GM23248 (cell line): Measurements from ENCODE around the gene TMEM131. TPM values are rescaled to one million over a fixed set of nuclear protein-coding genes. Genes with fewer than 3 reads are reported as not detected.

Experiments
- DNase-seq: peaks from one replicate; pipeline ENCODE4 v3.0.0-alpha.2; 2015
- H2AFZ ChIP-seq: fragments of 200-600 bp; sonication (generic); 2 replicates; pipeline ENCODE4 v1.6.1; 2016; ENCODE audit warnings: antibody characterized with exemption
- H3F3A ChIP-seq: fragments of 200-600 bp; sonication (generic); 2 replicates; pipeline ENCODE4 v1.6.1; 2016; ENCODE audit warnings: mild to moderate bottlenecking, antibody characterized with exemption, mixed run types; ENCODE audit not compliant: insufficient read depth
- H3K27ac ChIP-seq: fragments of 200-600 bp; sonication (generic); 2 replicates; pipeline ENCODE4 v1.5.1; 2016; ENCODE audit warnings: mild to moderate bottlenecking
- H3K27me3 ChIP-seq: fragments of 200-600 bp; sonication (generic); replicated peaks from 2 replicates; pipeline ENCODE4 v1.6.1; 2016; ENCODE audit warnings: mild to moderate bottlenecking; ENCODE audit not compliant: insufficient read depth
- H3K36me3 ChIP-seq: fragments of 200-600 bp; sonication (generic); 2 replicates; pipeline ENCODE4 v1.6.1; 2016; ENCODE audit warnings: low read depth, mild to moderate bottlenecking
- H3K4me1 ChIP-seq: fragments of 200-600 bp; sonication (generic); 2 replicates; pipeline ENCODE4 v1.6.1; 2016; ENCODE audit warnings: mild to moderate bottlenecking; ENCODE audit not compliant: insufficient read depth
- H3K4me2 ChIP-seq: fragments of 200-600 bp; sonication (generic); one replicate; pipeline ENCODE4 v1.6.1; 2016; ENCODE audit warnings: mild to moderate bottlenecking; ENCODE audit not compliant: unreplicated experiment
- H3K4me3 ChIP-seq: fragments of 200-600 bp; sonication (generic); 2 replicates; pipeline ENCODE4 v1.5.1; 2016; ENCODE audit warnings: mild to moderate bottlenecking
- H3K79me2 ChIP-seq: fragments of 200-600 bp; sonication (generic); 2 replicates; pipeline ENCODE4 v1.6.1; 2016; ENCODE audit warnings: mild to moderate bottlenecking; ENCODE audit not compliant: insufficient read depth
- H3K9ac ChIP-seq: fragments of 200-600 bp; sonication (generic); 2 replicates; pipeline ENCODE4 v1.6.1; 2016; ENCODE audit warnings: mild to moderate bottlenecking
- H3K9me2 ChIP-seq: fragments of 200-600 bp; sonication (generic); 2 replicates; pipeline ENCODE4 v1.6.1; 2016; ENCODE audit warnings: mixed run types, mild to moderate bottlenecking, moderate library complexity; ENCODE audit not compliant: insufficient read depth
- H3K9me3 ChIP-seq: fragments of 200-600 bp; sonication (generic); one replicate; pipeline ENCODE4 v1.6.1; 2017; ENCODE audit warnings: low read depth
- H4K20me1 ChIP-seq: fragments of 200-600 bp; sonication (generic); 2 replicates; pipeline ENCODE4 v1.6.0; 2016; ENCODE audit not compliant: insufficient read depth
- EZH2 ChIP-seq: fragments of 200-600 bp; sonication (generic); IDR thresholded peaks from 2 replicates; pipeline ENCODE4 v1.6.1; 2018; ENCODE audit warnings: antibody characterized with exemption, mild to moderate bottlenecking; ENCODE audit not compliant: insufficient read depth, poor library complexity, severe bottlenecking
- EZH2phosphoT487 ChIP-seq: fragments of 200-600 bp; sonication (generic); IDR thresholded peaks from 2 replicates; pipeline ENCODE4 v1.6.1; 2018; ENCODE audit warnings: antibody characterized with exemption, moderate library complexity, mild to moderate bottlenecking, low read depth; ENCODE audit not compliant: insufficient read depth
- WGBS, 2 experiments: methylation state at CpG; one replicate each; pipeline ENCODE4 v1.1.6; 2015 to 2017; ENCODE audit warnings: low lambda C conversion rate in 2 of 2, low coverage in 1 of 2; ENCODE audit errors: missing lambda C conversion rate in 2 of 2; 5-methylcytosine and 5-hydroxymethylcytosine counted together
- in situ Hi-C: fragments of 300-500 bp; cut with MboI; formaldehyde crosslinking; loops from 2 replicates; pipeline ENCODE4 v1.15.0; 2020
- polyA plus RNA-seq: library from polyadenylated mRNA; unstranded; fragments of >200 nt; fragmentation: Nextera tagmentation; extraction: Ambion mirVana; gene quantifications from 2 replicates; pipeline ENCODE4 v1.2.1, GENCODE V29; 2016
- total RNA-seq: library from RNA; depleted of rRNA; stranded (reverse); fragments of >200 nt; shearing (Covaris generic); gene quantifications from 2 replicates; pipeline ENCODE4 v1.2.3, GENCODE V29; 2014

TMEM131 gene
- total and polyA plus RNA-seq, 2 experiments from 2014 or later, result 15.7 to 16.4 TPM

GRCh38 chr2:98040331-98040939 is 44.7 kb upstream of the TMEM131 start:
- no peaks in the 10 kb centered on the region for H3K9me2 ChIP-seq
- no peaks in the 10 kb centered on the region for H3K36me3 ChIP-seq
- no peak overlapping the region for H3K27ac ChIP-seq
- no peak for DNase-seq
- H3K4me2 ChIP-seq, result no peak overlapping the region
- H3F3A ChIP-seq, result no peaks in the 10 kb centered on the region
- H3K4me1 ChIP-seq, result no peaks in the 10 kb centered on the region
- H3K4me3 ChIP-seq, result no peak overlapping the region
- H3K79me2 ChIP-seq, result no peaks in the 10 kb centered on the region
- TF ChIP-seq EZH2, result no peak
- TF ChIP-seq EZH2phosphoT487, result no peak
- no peak overlapping the region for H2AFZ ChIP-seq
- in situ Hi-C loops, result no loop called here
- peaks cover 4% of the 10 kb centered on the region for H3K27me3 ChIP-seq
- H4K20me1 ChIP-seq, result no peaks in the 10 kb centered on the region
- H3K9ac ChIP-seq, result no peak overlapping the region
- H3K9me3 ChIP-seq, result no peaks in the 10 kb centered on the region
- 45 to 53% methylated on average over 8 of the region's 8 CpGs for WGBS, 2 experiments

GRCh38 chr2:98039085-98039756 is 43.5 kb upstream of the TMEM131 start:
- Histone ChIP-seq H3K36me3 (no peaks in the 10 kb centered on the region), H3K9me3 (no peaks in the 10 kb centered on the region), H3K79me2 (no peaks in the 10 kb centered on the region), H2AFZ (no peak overlapping the region), H3K9ac (no peak overlapping the region), H3K27ac (no peak overlapping the region), H3K4me2 (no peak overlapping the region), H4K20me1 (no peaks in the 10 kb centered on the region), H3K4me3 (no peak overlapping the region), H3K27me3 (peaks cover 8% of the 10 kb centered on the region), H3K9me2 (no peaks in the 10 kb centered on the region), H3F3A (no peaks in the 10 kb centered on the region), H3K4me1 (no peaks in the 10 kb centered on the region)
- in situ Hi-C loops, result no loop called here
- DNase-seq, result no peak
- 74 to 80% methylated on average over 12 of the region's 12 CpGs for WGBS, 2 experiments
- TF ChIP-seq EZH2, result no peak
- TF ChIP-seq EZH2phosphoT487, result no peak

GRCh38 chr2:98037666-98038336 is 42.1 kb upstream of the TMEM131 start:
- WGBS, 2 experiments, result 79 to 83% methylated on average over 2 of the region's 2 CpGs
- DNase-seq, result no peak
- TF ChIP-seq EZH2phosphoT487, result no peak
- no peak for TF ChIP-seq EZH2
- Histone ChIP-seq H3K36me3 (no peaks in the 10 kb centered on the region), H3K4me3 (no peak overlapping the region), H3K27ac (no peak overlapping the region), H3K9ac (no peak overlapping the region), H3K9me3 (no peaks in the 10 kb centered on the region), H3K9me2 (no peaks in the 10 kb centered on the region), H3K27me3 (peaks cover 9% of the 10 kb centered on the region), H4K20me1 (no peaks in the 10 kb centered on the region), H2AFZ (no peak overlapping the region), H3F3A (no peaks in the 10 kb centered on the region), H3K4me2 (no peak overlapping the region), H3K4me1 (no peaks in the 10 kb centered on the region), H3K79me2 (no peaks in the 10 kb centered on the region)
- in situ Hi-C loops, result no loop called here

- H3K9ac ChIP-seq, result no peak overlapping the region
- no peak overlapping the region for H3K27ac ChIP-seq
- H3K9me2 ChIP-seq, result no peaks in the 10 kb centered on the region
- in situ Hi-C loops, result no loop called here
- H3K4me2 ChIP-seq, result no peak overlapping the region
- DNase-seq, result no peak
- H3K9me3 ChIP-seq, result no peaks in the 10 kb centered on the region
- 3 to 4% methylated on average over 2 of the region's 2 CpGs for WGBS, 2 experiments
- H3K4me1 ChIP-seq, result no peaks in the 10 kb centered on the region
- H2AFZ ChIP-seq, result no peak overlapping the region
- no peaks in the 10 kb centered on the region for H3F3A ChIP-seq
- no peak overlapping the region for H3K4me3 ChIP-seq
- H3K79me2 ChIP-seq, result no peaks in the 10 kb centered on the region
- H3K36me3 ChIP-seq, result no peaks in the 10 kb centered on the region
- H3K27me3 ChIP-seq, result peaks cover 9% of the 10 kb centered on the region; the same call in 1 of the 2 replicates
- TF ChIP-seq EZH2 (no peak), EZH2phosphoT487 (no peak)
- H4K20me1 ChIP-seq, result no peaks in the 10 kb centered on the region
Measured at GRCh38 chr2:98037206-98037605, 41.5 kb upstream of the TMEM131 start.
